ENCODE results near the gene RSPH3. TPM values are rescaled to one million over a fixed set of nuclear protein-coding genes. Genes with fewer than 3 reads are reported as not detected.
A peak's percentile ranks its signal among the peaks of the same experiment; 100 is the strongest.
"Not testable (repeated sequence)": the region's sequence is repeated elsewhere in the genome, so short reads cannot be mapped to it uniquely, and the experiment has no call there.

The RSPH3 gene
- total and polyA plus RNA-seq, 4 donors = 8.5 to 13.0 (median 9.4) TPM

GRCh38 chr6:159030168-159030567 is 30.2 kb upstream of the RSPH3 start:
- H3K27me3 ChIP-seq (ENCODE audit: control insufficient read depth, insufficient read depth, low read length) = no peaks in the 10 kb centered on the region
- no CpG with 5 or more reads among the region's 2 CpGs for WGBS (ENCODE audit: insufficient coverage)
- DNase-seq (ENCODE audit: low read depth in 4 of 6, low spot score in 6 of 6) = no peak

DNA sequence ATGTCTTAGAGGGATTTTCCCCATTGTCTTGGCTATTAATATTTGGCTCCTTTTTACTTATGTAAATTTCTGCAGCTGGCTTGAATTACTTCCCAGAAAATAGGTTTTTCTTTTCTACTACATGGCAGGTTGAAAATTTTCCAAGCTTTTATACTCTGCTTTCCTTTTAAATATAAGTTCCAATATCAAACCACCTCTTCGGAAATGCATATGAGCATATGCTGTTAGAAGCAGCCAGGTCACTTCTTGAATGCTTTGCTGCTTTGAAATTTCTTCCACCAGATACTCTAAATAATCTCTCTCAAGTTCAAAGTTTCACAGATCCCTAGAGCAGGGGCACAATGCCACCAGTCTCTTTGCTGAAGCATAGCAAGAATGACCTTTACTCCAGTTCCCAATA is 25.2 kb upstream of the RSPH3 start:
- not testable (repeated sequence) for H3K36me3 ChIP-seq (ENCODE audit: control insufficient read depth, insufficient read depth, low read length); H3K27me3 ChIP-seq (ENCODE audit: control insufficient read depth, insufficient read depth, low read length); DNase-seq (ENCODE audit: low read depth in 4 of 6, low spot score in 6 of 6); H3K4me3 ChIP-seq (ENCODE audit: low read depth, low read length); H3K4me1 ChIP-seq (ENCODE audit: control insufficient read depth, insufficient read depth, low read length); H3K9me3 ChIP-seq (ENCODE audit: control insufficient read depth, insufficient read depth, low read length); H3K27ac ChIP-seq (ENCODE audit: low read depth, low read length)
- WGBS (ENCODE audit: insufficient coverage) = no CpG with 5 or more reads among the region's 1 CpG

More at GRCh38 chr6:159030168-159030567, 30.2 kb upstream of the RSPH3 start:
- H3K9me3 ChIP-seq (ENCODE audit: control insufficient read depth, insufficient read depth, low read length) = no peaks in the 10 kb centered on the region
- no peak overlapping the region for H3K27ac ChIP-seq (ENCODE audit: low read depth, low read length)
- H3K36me3 ChIP-seq (ENCODE audit: control insufficient read depth, insufficient read depth, low read length) = no peaks in the 10 kb centered on the region
- no peaks in the 10 kb centered on the region for H3K4me1 ChIP-seq (ENCODE audit: control insufficient read depth, insufficient read depth, low read length)
- H3K4me3 ChIP-seq (ENCODE audit: low read depth, low read length) = no peak overlapping the region

DNA sequence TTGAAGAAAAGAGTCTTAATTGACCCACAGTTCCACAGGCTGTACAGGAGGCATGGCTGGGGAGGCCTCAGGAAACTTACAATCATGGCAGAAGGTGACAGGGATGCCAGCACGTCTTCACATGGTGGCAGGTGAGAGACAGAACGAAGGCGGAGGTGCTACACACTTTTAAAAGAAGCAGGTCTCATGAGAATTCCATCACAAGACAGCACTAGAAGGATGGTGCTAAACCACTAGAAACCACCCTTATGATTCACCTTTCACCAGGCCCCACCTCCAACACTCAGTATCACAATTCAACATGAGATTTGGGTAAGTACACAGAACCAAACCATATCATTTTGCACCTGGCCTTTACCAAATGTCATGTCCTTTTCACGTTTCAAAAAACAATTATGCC is 23.9 kb upstream of the RSPH3 start:
- no peaks in the 10 kb centered on the region for H3K36me3 ChIP-seq (ENCODE audit: control insufficient read depth, insufficient read depth, low read length)
- no peak overlapping the region for H3K4me3 ChIP-seq (ENCODE audit: low read depth, low read length)
- no peaks in the 10 kb centered on the region for H3K27me3 ChIP-seq (ENCODE audit: control insufficient read depth, insufficient read depth, low read length)
- no peaks in the 10 kb centered on the region for H3K9me3 ChIP-seq (ENCODE audit: control insufficient read depth, insufficient read depth, low read length)
- DNase-seq (ENCODE audit: low read depth in 4 of 6, low spot score in 6 of 6) = no peak
- H3K4me1 ChIP-seq (ENCODE audit: control insufficient read depth, insufficient read depth, low read length) = no peaks in the 10 kb centered on the region
- H3K27ac ChIP-seq (ENCODE audit: low read depth, low read length) = no peak overlapping the region
- 100% methylated on average over 4 of the region's 4 CpGs for WGBS (ENCODE audit: insufficient coverage)

GRCh38 chr6:159020011-159020410 is 20.0 kb upstream of the RSPH3 start:
- Histone ChIP-seq H3K4me3 (ENCODE audit: low read depth, low read length) (no peak overlapping the region), H3K27ac (ENCODE audit: low read depth, low read length) (no peak overlapping the region), H3K9me3 (ENCODE audit: control insufficient read depth, insufficient read depth, low read length) (no peaks in the 10 kb centered on the region), H3K27me3 (ENCODE audit: control insufficient read depth, insufficient read depth, low read length) (no peaks in the 10 kb centered on the region), H3K4me1 (ENCODE audit: control insufficient read depth, insufficient read depth, low read length) (no peaks in the 10 kb centered on the region), H3K36me3 (ENCODE audit: control insufficient read depth, insufficient read depth, low read length) (no peaks in the 10 kb centered on the region)
- WGBS (ENCODE audit: insufficient coverage) = no CpG with 5 or more reads among the region's 2 CpGs
- peak in 1 of 6 donors; percentile 62 for DNase-seq (ENCODE audit: low read depth in 4 of 6, low spot score in 6 of 6)

DNA sequence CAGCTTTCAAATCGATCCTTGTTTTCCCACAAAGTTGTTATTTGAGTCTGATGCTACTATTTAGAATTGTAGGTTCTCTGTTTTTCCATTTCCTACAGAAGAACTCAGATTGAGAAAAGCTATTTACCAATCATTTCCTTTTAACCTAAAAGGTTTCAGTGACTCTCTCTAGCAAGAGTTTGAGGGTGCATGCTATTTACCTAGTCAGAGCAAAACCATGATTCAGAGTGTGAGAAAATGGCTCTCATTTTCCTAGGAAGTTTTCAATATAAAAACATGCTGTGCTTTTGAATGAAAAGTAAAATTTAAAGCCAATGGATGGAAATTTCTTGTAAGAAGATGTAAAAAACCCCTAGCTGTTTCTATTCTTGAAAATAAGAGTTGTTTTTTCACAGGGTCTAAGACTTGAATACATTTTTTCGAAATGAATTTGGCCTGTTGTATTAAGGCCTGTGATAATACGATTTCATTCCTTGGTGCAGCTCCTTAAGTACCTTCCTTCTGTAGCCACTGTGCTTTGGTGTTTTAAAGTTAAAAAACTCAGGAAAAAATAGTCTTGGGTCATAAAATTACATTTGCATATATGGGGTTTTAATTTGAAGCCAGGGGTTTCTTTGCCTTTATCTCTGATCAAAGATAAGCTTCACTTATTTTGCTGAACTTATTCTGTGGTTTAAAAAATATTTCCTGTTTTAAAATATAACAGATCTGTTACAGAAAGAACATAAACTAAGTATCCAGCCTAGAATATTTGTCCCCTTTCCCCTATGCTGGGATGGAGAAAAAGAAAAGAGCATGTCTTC is 18.0 kb upstream of the RSPH3 start:
- H3K27me3 ChIP-seq (ENCODE audit: control insufficient read depth, insufficient read depth, low read length) = no peaks in the 10 kb centered on the region
- DNase-seq (ENCODE audit: low read depth in 4 of 6, low spot score in 6 of 6) = no peak
- 85% methylated on average over 2 of the region's 3 CpGs for WGBS (ENCODE audit: insufficient coverage)
- H3K27ac ChIP-seq (ENCODE audit: low read depth, low read length) = no peak overlapping the region
- no peak overlapping the region for H3K4me3 ChIP-seq (ENCODE audit: low read depth, low read length)
- H3K9me3 ChIP-seq (ENCODE audit: control insufficient read depth, insufficient read depth, low read length) = no peaks in the 10 kb centered on the region
- H3K36me3 ChIP-seq (ENCODE audit: control insufficient read depth, insufficient read depth, low read length) = no peaks in the 10 kb centered on the region
- no peaks in the 10 kb centered on the region for H3K4me1 ChIP-seq (ENCODE audit: control insufficient read depth, insufficient read depth, low read length)

DNA sequence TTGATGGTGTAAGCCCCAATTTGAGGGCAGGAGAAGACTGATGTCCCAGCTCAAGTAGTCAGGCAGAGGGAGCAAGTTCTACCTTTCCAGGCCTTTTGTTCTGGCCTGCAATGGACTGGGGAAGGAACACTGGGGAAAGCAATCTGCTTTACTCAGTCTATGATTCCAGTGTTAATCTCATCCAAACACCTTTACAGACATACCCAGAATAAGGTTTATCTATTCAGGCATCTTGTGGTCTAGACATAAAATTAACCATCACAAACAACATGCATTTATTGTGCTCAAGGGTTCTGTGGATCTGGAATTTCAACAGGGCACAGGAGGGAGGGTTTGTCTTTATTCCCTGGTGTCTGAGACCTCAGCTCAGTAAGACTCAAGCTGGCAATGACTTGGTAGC is 14.4 kb upstream of the RSPH3 start:
- no peaks in the 10 kb centered on the region for H3K4me1 ChIP-seq (ENCODE audit: control insufficient read depth, insufficient read depth, low read length)
- no peaks in the 10 kb centered on the region for H3K36me3 ChIP-seq (ENCODE audit: control insufficient read depth, insufficient read depth, low read length)
- H3K27me3 ChIP-seq (ENCODE audit: control insufficient read depth, insufficient read depth, low read length) = no peaks in the 10 kb centered on the region
- no peak for DNase-seq (ENCODE audit: low read depth in 4 of 6, low spot score in 6 of 6)
- no peak overlapping the region for H3K27ac ChIP-seq (ENCODE audit: low read depth, low read length)
- no peaks in the 10 kb centered on the region for H3K9me3 ChIP-seq (ENCODE audit: control insufficient read depth, insufficient read depth, low read length)
- H3K4me3 ChIP-seq (ENCODE audit: low read depth, low read length) = no peak overlapping the region

GRCh38 chr6:159013229-159013628 is 13.2 kb upstream of the RSPH3 start:
- Histone ChIP-seq H3K9me3 (ENCODE audit: control insufficient read depth, insufficient read depth, low read length) (no peaks in the 10 kb centered on the region), H3K4me3 (ENCODE audit: low read depth, low read length) (no peak overlapping the region), H3K4me1 (ENCODE audit: control insufficient read depth, insufficient read depth, low read length) (no peaks in the 10 kb centered on the region), H3K27me3 (ENCODE audit: control insufficient read depth, insufficient read depth, low read length) (no peaks in the 10 kb centered on the region), H3K27ac (ENCODE audit: low read depth, low read length) (no peak overlapping the region), H3K36me3 (ENCODE audit: control insufficient read depth, insufficient read depth, low read length) (no peaks in the 10 kb centered on the region)
- 95% methylated on average over 4 of the region's 5 CpGs for WGBS (ENCODE audit: insufficient coverage)
- DNase-seq (ENCODE audit: low read depth in 4 of 6, low spot score in 6 of 6) = no peak

GRCh38 chr6:159012201-159012600 is 12.2 kb upstream of the RSPH3 start:
- Histone ChIP-seq H3K36me3 (ENCODE audit: control insufficient read depth, insufficient read depth, low read length) (no peaks in the 10 kb centered on the region), H3K4me1 (ENCODE audit: control insufficient read depth, insufficient read depth, low read length) (no peaks in the 10 kb centered on the region), H3K4me3 (ENCODE audit: low read depth, low read length) (no peak overlapping the region), H3K27me3 (ENCODE audit: control insufficient read depth, insufficient read depth, low read length) (no peaks in the 10 kb centered on the region), H3K27ac (ENCODE audit: low read depth, low read length) (no peak overlapping the region), H3K9me3 (ENCODE audit: control insufficient read depth, insufficient read depth, low read length) (no peaks in the 10 kb centered on the region)
- no peak for DNase-seq (ENCODE audit: low read depth in 4 of 6, low spot score in 6 of 6)
- no CpG with 5 or more reads among the region's 4 CpGs for WGBS (ENCODE audit: insufficient coverage)

DNA sequence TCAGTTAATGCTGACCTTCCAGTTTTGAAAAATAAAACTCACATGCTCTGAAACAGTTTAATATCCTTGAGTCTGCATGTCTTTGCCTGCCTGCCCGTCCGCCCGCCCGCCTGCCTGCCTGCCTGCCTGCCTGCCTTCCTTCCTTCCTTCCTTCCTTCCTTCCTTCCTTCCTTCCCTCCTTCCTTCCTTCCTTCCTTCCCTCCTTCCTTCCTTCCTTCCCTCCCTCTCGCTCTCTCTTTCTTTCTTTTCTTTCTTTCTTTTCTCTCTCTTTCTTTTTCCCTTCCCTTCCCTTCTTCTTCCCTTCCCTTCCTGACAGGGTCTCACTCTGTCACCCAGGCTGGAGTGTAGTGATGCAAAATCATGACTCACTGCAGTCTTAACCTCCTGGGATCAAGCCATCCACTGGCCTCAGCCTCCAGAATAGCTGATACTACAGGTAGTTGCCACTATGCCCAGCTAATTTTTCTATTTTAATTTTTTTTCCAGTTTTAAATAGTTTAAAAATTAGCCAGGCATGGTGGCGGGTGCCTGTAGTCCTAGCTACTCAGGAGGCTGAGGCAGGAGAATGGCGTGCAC is 10.1 kb upstream of the RSPH3 start:
- not testable (repeated sequence) for H3K4me1 ChIP-seq (ENCODE audit: control insufficient read depth, insufficient read depth, low read length)

GRCh38 chr6:159008656-159009288 is 8.8 kb upstream of the RSPH3 start:
- WGBS (ENCODE audit: insufficient coverage) = 89% methylated on average over 5 of the region's 10 CpGs
- Histone ChIP-seq H3K27ac (ENCODE audit: low read depth, low read length) (no peak overlapping the region), H3K9me3 (ENCODE audit: control insufficient read depth, insufficient read depth, low read length) (no peaks in the 10 kb centered on the region), H3K27me3 (ENCODE audit: control insufficient read depth, insufficient read depth, low read length) (no peaks in the 10 kb centered on the region), H3K4me3 (ENCODE audit: low read depth, low read length) (no peak overlapping the region), H3K4me1 (ENCODE audit: control insufficient read depth, insufficient read depth, low read length) (no peaks in the 10 kb centered on the region), H3K36me3 (ENCODE audit: control insufficient read depth, insufficient read depth, low read length) (no peaks in the 10 kb centered on the region)
- DNase-seq (ENCODE audit: low read depth in 4 of 6, low spot score in 6 of 6) = peak in 3 of 6 donors; percentile 9 to 72 (median 49)

More for the DNA sequence above, 10.1 kb upstream of the RSPH3 start:
- H3K4me3 ChIP-seq (ENCODE audit: low read depth, low read length); H3K27ac ChIP-seq (ENCODE audit: low read depth, low read length); H3K27me3 ChIP-seq (ENCODE audit: control insufficient read depth, insufficient read depth, low read length); H3K9me3 ChIP-seq (ENCODE audit: control insufficient read depth, insufficient read depth, low read length); H3K36me3 ChIP-seq (ENCODE audit: control insufficient read depth, insufficient read depth, low read length); DNase-seq (ENCODE audit: low read depth in 4 of 6, low spot score in 6 of 6): not testable (repeated sequence)
- WGBS (ENCODE audit: insufficient coverage) = 72% methylated on average over 4 of the region's 7 CpGs
